Caco-2 (cell line): Measurements from ENCODE around the gene NUTM2B. TPM values are rescaled to one million over a fixed set of nuclear protein-coding genes. Genes with fewer than 3 reads are reported as not detected.
"Not testable (repeated sequence)": the region's sequence is repeated elsewhere in the genome, so short reads cannot be mapped to it uniquely, and the experiment has no call there.

Experiments used
- BruUV-seq: library from RNA; stranded (reverse); fragments of 400-500 nt; replicated peaks from 2 replicates; lab custom pipeline; 2021; lab: Mats Ljungman, UMichigan
- CTCF ChIA-PET: fragments of 300-600 bp; sonication (Branson Sonifier 250); formaldehyde crosslinking; loops from one replicate; lab custom pipeline; 2022; ENCODE audit warnings: antibody characterized with exemption; lab: Charles Lee
- POLR2A ChIA-PET: fragments of 300-600 bp; sonication (Branson Sonifier 250); formaldehyde crosslinking; loops from one replicate; lab custom pipeline; 2022; ENCODE audit warnings: antibody characterized with exemption; lab: Charles Lee
- DNase-seq, 2 experiments: peaks; one replicate each; pipeline versions ENCODE4 v3.0.0 to v3.0.0-alpha.2; 2020 to 2022
- H3K27me3 ChIP-seq: replicated peaks from 2 replicates; pipeline ENCODE4 v1.6.0; 2011; ENCODE audit warnings: low read length; ENCODE audit not compliant: control insufficient read depth, insufficient read depth
- H3K36me3 ChIP-seq: 2 replicates; pipeline ENCODE4 v1.5.1; 2011; ENCODE audit warnings: low read length; ENCODE audit not compliant: control insufficient read depth, insufficient read depth
- H3K4me1 ChIP-seq: fragments of 250-450 bp; sonication (Bioruptor Pico); 2 replicates; pipeline ENCODE4 v1.5.1; 2020; ENCODE audit warnings: mild to moderate bottlenecking
- H3K4me3 ChIP-seq: 2 replicates; pipeline ENCODE4 v1.5.1; 2011; ENCODE audit warnings: low read depth, mild to moderate bottlenecking, control low read depth, low read length
- H3K9me3 ChIP-seq: fragments of 250-450 bp; sonication (Bioruptor Pico); 2 replicates; pipeline ENCODE4 v1.5.1; 2020; ENCODE audit warnings: mild to moderate bottlenecking, moderate library complexity
- H3K27ac Mint-ChIP-seq: one replicate; pipeline ENCODE4 v1.8.0; 2022; ENCODE audit warnings: mixed read lengths; ENCODE audit not compliant: unreplicated experiment
- H3K27me3 Mint-ChIP-seq: one replicate; pipeline ENCODE4 v1.8.0; 2022; ENCODE audit warnings: mixed read lengths; ENCODE audit not compliant: insufficient read depth, unreplicated experiment
- H3K36me3 Mint-ChIP-seq: one replicate; pipeline ENCODE4 v1.8.0; 2022; ENCODE audit warnings: mild to moderate bottlenecking, mixed read lengths; ENCODE audit not compliant: insufficient read depth, unreplicated experiment
- H3K4me1 Mint-ChIP-seq: one replicate; pipeline ENCODE4 v1.8.0; 2022; ENCODE audit warnings: low read depth, mixed read lengths; ENCODE audit not compliant: unreplicated experiment
- H3K4me3 Mint-ChIP-seq: one replicate; pipeline ENCODE4 v1.8.0; 2022; ENCODE audit warnings: mild to moderate bottlenecking, moderate library complexity, mixed read lengths; ENCODE audit not compliant: unreplicated experiment
- H3K9me3 Mint-ChIP-seq: one replicate; pipeline ENCODE4 v1.8.0; 2022; ENCODE audit warnings: mixed read lengths; ENCODE audit not compliant: unreplicated experiment
- CTCF ChIP-seq, 2 experiments: fragments of 200-600 bp in 1 of 2; IDR thresholded peaks; 1 replicate in 1 of 2; 2 replicates in 1 of 2; pipeline versions ENCODE4 v1.5.1 to v1.8.0; 2011 to 2022; ENCODE audit warnings: antibody characterized with exemption in 1 of 2, control low read depth in 1 of 2, inconsistent platforms in 1 of 2, low read depth in 1 of 2, low read length in 1 of 2, mild to moderate bottlenecking in 1 of 2, moderate library complexity in 1 of 2; ENCODE audit not compliant: insufficient read depth in 1 of 2, severe bottlenecking in 1 of 2, unreplicated experiment in 1 of 2
- intact Hi-C: fragments of 100-400 bp; cut with micrococcal nuclease; formaldehyde crosslinking; loops from one replicate; pipeline ENCODE4 v1.10.0; 2022; ENCODE audit not compliant: unreplicated experiment
- total RNA-seq: library from RNA; stranded (reverse); gene quantifications from 2 replicates; pipeline ENCODE4 v1.2.3, GENCODE V29; 2022

Gene NUTM2B
- total RNA-seq, 1 experiment from 2014 or later, result 0.57 TPM

GRCh38 chr10:79683884-79684720, 18.9 kb upstream of the NUTM2B start:
- H3K36me3 Mint-ChIP-seq, CTCF ChIA-PET, H3K27me3 ChIP-seq, H3K27me3 Mint-ChIP-seq, H3K9me3 Mint-ChIP-seq, POLR2A ChIA-PET, H3K4me3 Mint-ChIP-seq, intact Hi-C loops, H3K27ac Mint-ChIP-seq, H3K4me1 ChIP-seq, H3K9me3 ChIP-seq, H3K4me3 ChIP-seq, H3K4me1 Mint-ChIP-seq, BruUV-seq, H3K36me3 ChIP-seq, DNase-seq: not testable (repeated sequence)

GRCh38 chr10:79685044-79685685, 17.9 kb upstream of the NUTM2B start:
- POLR2A ChIA-PET, H3K27me3 ChIP-seq, H3K4me1 Mint-ChIP-seq, H3K36me3 Mint-ChIP-seq, H3K4me3 ChIP-seq, H3K27ac Mint-ChIP-seq, H3K9me3 Mint-ChIP-seq, H3K36me3 ChIP-seq, H3K4me3 Mint-ChIP-seq, BruUV-seq, CTCF ChIA-PET, H3K9me3 ChIP-seq, intact Hi-C loops, H3K27me3 Mint-ChIP-seq, H3K4me1 ChIP-seq: not testable (repeated sequence)
- DNase-seq, result peak; percentile 82 to 88
- TF ChIP-seq CTCF (IDR thresholded peaks at IDR 0.05; ENCODE audit: insufficient read depth in 1 of 2, low read depth in 1 of 2, low read length in 1 of 2, severe bottlenecking in 1 of 2, unreplicated experiment in 1 of 2), result peak; percentile 26 to 40

- H3K4me1 ChIP-seq, BruUV-seq, CTCF ChIA-PET, H3K27me3 ChIP-seq, DNase-seq, H3K9me3 Mint-ChIP-seq, H3K36me3 ChIP-seq, H3K27me3 Mint-ChIP-seq, H3K27ac Mint-ChIP-seq, H3K4me3 Mint-ChIP-seq, H3K36me3 Mint-ChIP-seq, H3K4me1 Mint-ChIP-seq, POLR2A ChIA-PET, intact Hi-C loops, H3K9me3 ChIP-seq, H3K4me3 ChIP-seq: not testable (repeated sequence)
These were observed 16.4 kb upstream of the NUTM2B start for GRCh38 chr10:79686595-79686994.

- intact Hi-C loops, H3K4me3 Mint-ChIP-seq, H3K27me3 Mint-ChIP-seq, H3K27me3 ChIP-seq, H3K9me3 ChIP-seq, CTCF ChIA-PET, H3K36me3 ChIP-seq, POLR2A ChIA-PET, H3K4me3 ChIP-seq, H3K9me3 Mint-ChIP-seq, DNase-seq, H3K4me1 Mint-ChIP-seq, BruUV-seq, H3K4me1 ChIP-seq, H3K36me3 Mint-ChIP-seq, H3K27ac Mint-ChIP-seq: not testable (repeated sequence)
These were observed 15.4 kb upstream of the NUTM2B start for GRCh38 chr10:79687406-79688150.

GRCh38 chr10:79688798-79689197, 14.2 kb upstream of the NUTM2B start:
- H3K27me3 ChIP-seq, H3K4me1 Mint-ChIP-seq, POLR2A ChIA-PET, H3K4me3 ChIP-seq, H3K4me1 ChIP-seq, BruUV-seq, H3K27me3 Mint-ChIP-seq, H3K27ac Mint-ChIP-seq, intact Hi-C loops, H3K9me3 Mint-ChIP-seq, H3K4me3 Mint-ChIP-seq, H3K9me3 ChIP-seq, H3K36me3 ChIP-seq, H3K36me3 Mint-ChIP-seq, CTCF ChIA-PET, DNase-seq: not testable (repeated sequence)

- H3K9me3 Mint-ChIP-seq, intact Hi-C loops, H3K36me3 Mint-ChIP-seq, DNase-seq, CTCF ChIA-PET, H3K36me3 ChIP-seq, H3K27me3 Mint-ChIP-seq, H3K27ac Mint-ChIP-seq, H3K4me1 Mint-ChIP-seq, BruUV-seq, H3K9me3 ChIP-seq, POLR2A ChIA-PET, H3K27me3 ChIP-seq, H3K4me3 ChIP-seq, H3K4me1 ChIP-seq, H3K4me3 Mint-ChIP-seq: not testable (repeated sequence)
These were observed 6.4 kb upstream of the NUTM2B start for GRCh38 chr10:79696596-79696995.
